WI38 (cell line): ENCODE data around the gene LSAMP.

Source experiments
- H3K4me3 ChIP-seq: 2 replicates; pipeline ENCODE4 v1.5.1; 2011; ENCODE audit warnings: low read depth, mild to moderate bottlenecking, control low read depth, low read length
- CTCF ChIP-seq: IDR thresholded peaks from 2 replicates; pipeline ENCODE4 v1.5.1; 2012; ENCODE audit warnings: low read depth, mild to moderate bottlenecking, control low read depth, low read length

LSAMP gene

DNA sequence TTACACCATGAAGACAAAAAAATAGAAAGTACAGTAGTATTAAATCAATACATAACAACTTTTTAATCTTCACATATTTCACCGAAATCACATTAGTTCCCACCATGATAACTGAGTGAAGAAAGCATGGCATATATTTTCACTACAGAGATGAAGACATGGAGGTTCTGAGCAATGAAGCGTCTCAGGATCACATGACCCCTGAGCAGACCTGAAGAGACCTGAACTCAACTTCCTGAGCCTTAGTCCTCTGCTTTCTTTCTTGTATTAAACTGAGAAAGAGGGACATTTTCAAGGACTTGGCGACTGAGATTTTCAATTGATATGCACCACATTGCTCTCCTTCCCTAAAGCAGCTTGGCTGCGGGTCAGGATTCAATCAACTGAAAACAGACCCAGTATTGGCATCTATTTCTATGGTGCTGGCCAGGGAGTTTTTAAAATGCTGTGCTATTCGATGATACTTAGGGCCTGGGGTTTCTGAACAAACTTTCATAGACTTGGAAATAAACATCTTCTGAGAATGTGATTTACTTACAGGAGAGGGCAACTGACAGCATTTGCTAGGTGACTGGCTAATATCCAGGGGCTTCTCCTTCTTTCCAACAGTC, 165.1 kb downstream of the LSAMP start:
- no peak for TF ChIP-seq CTCF
- H3K4me3 ChIP-seq, result no peak overlapping the region

- no peak for TF ChIP-seq CTCF
- no peak overlapping the region for H3K4me3 ChIP-seq
Observed at GRCh38 chr3:116276675-116277074, 168.6 kb downstream of the LSAMP start.

DNA sequence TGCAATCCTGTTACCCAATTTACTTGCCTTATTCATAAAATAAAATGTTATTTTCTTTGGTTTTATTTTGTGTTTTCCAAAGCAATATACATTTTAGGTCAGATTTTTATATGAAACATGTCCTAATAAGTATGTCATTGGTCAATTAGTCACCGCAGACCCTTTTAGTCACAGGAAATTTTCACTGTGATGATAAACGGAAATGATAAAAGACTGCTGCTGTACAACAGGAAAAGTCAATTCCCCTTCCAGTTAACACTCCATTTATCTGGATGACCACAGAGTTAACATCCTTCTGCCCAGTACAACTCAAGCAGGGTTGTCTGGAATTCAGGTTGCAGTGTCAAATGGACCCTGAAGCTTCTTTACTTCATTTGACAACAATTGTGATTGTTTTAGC, 175.2 kb downstream of the LSAMP start:
- H3K4me3 ChIP-seq, result no peak overlapping the region
- TF ChIP-seq CTCF, result no peak

- H3K4me3 ChIP-seq, result no peak overlapping the region
- TF ChIP-seq CTCF, result no peak
Observed at GRCh38 chr3:116267116-116267515, 178.2 kb downstream of the LSAMP start.

GRCh38 chr3:116265976-116266584, 179.2 kb downstream of the LSAMP start:
- no peak for TF ChIP-seq CTCF
- no peak overlapping the region for H3K4me3 ChIP-seq

DNA sequence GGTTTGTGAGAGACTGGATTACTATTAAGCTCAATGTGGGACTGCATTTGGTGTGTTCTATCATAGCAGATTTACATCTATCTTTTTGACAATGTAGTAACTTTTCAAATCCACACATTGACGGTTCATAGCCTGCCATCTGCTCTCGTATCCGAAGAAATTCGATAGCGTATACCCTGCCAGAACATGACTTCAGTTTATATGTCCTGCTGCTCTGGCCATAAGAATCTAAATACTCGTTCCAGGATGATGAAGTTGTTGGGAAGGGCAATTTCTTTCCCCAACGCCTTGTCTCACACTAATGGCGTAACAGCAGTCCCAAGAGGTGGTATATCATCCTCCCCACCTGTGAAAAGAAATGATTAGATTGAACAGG, 180.0 kb downstream of the LSAMP start:
- H3K4me3 ChIP-seq, result no peak overlapping the region
- no peak for TF ChIP-seq CTCF

DNA sequence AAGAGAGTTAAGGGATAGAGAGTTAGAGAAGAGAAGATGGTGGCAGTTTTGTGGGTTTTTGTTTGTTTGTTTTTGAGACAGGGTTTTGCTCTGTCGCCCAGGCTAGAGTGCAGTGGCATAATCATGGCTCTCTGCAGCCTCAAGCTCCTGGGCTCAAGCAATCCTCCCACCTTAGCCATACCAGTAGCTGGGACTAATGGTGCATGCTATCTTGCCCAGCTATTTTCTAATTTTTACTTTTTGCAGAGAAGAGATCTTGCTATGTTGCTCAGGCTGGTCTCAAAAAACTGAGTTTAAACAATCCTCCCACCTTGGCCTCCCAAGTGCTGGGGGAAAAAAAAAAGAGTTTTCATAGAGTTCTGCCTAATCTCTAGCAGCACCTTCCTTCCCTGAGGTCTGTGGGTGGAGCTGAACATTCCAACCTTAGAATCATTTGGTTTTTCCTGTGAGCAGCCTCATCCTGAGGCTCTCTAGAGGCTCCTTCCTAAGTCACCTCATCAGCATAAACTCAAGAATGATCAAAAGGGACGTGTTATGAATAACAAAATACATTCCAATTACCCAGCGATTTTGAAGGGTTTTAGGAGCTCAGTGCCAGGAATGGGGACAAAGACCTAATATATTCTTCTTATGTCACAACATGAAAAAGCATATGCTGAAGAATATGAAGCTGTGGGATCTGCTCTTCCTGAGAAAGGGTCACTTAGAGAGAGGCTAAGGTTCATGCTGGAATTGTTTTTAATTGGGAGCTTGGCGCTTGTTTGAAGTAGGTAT, 180.6 kb downstream of the LSAMP start:
- no peak for TF ChIP-seq CTCF
- no peak overlapping the region for H3K4me3 ChIP-seq
